ENCODE results near the gene IPO7. TPM values are rescaled to one million over a fixed set of nuclear protein-coding genes. Genes with fewer than 3 reads are reported as not detected.
A peak's percentile ranks its signal among the peaks of the same experiment; 100 is the strongest.

Gene IPO7
- total RNA-seq, 4 donors from 2014 or later, result 126 to 150 (median 136) TPM

DNA sequence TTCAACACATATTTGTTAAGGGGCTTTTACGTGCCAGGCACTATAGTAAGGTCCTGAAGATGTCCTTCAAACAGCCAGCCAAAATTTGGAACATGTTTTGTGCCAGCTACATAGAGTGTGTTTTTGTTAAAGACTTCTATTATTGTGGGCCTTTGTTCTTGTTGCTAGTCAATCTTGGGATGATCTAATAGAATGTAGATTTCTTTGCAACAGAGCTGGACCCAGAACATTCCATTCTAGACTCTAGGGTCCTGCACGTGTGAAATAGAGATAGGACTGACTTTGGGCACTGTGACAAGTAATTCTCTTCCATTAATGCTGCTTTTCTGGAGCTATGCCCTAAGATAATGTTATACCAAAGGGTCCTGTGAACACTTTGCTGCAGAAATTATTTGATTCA is 16.9 kb upstream of the IPO7 start:
- no peak for TF ChIP-seq POLR2AphosphoS5 (IDR thresholded peaks at IDR 0.05)
- no peak for TF ChIP-seq CTCF (IDR thresholded peaks at IDR 0.05)
- no peak for TF ChIP-seq EP300 (IDR thresholded peaks at IDR 0.05)
- no peak for TF ChIP-seq POLR2A (IDR thresholded peaks at IDR 0.05)
- no peak overlapping the region for H3K27ac ChIP-seq
- no peaks in the 10 kb centered on the region for H3K27me3 ChIP-seq
- H3K9me3 ChIP-seq, result no peaks in the 10 kb centered on the region
- ATAC-seq, result no peak
- 26 to 34% methylated on average over 2 of the region's 2 CpGs for WGBS, 2 donors (ENCODE audit: low coverage in 1 of 2)
- H3K36me3 ChIP-seq, result no peaks in the 10 kb centered on the region
- H3K4me3 ChIP-seq, result no peak overlapping the region
- H3K4me1 ChIP-seq, result peaks cover 0 to 21% (median 13%) of the 10 kb centered on the region in 3 donors

GRCh38 chr11:9377036-9377435 is 7.4 kb upstream of the IPO7 start:
- no peaks in the 10 kb centered on the region for H3K9me3 ChIP-seq
- H3K4me3 ChIP-seq, result no peak overlapping the region
- H3K4me1 ChIP-seq, result peaks cover 0 to 18% (median 0%) of the 10 kb centered on the region in 3 donors
- H3K36me3 ChIP-seq, result no peaks in the 10 kb centered on the region
- TF ChIP-seq POLR2A (IDR thresholded peaks at IDR 0.05), result no peak
- TF ChIP-seq POLR2AphosphoS5 (IDR thresholded peaks at IDR 0.05), result no peak
- no peak overlapping the region for H3K27ac ChIP-seq
- ATAC-seq, result no peak
- no peaks in the 10 kb centered on the region for H3K27me3 ChIP-seq
- WGBS, 2 donors (ENCODE audit: low coverage in 1 of 2), result 79% methylated on average over 1 of the region's 1 CpG; no CpG with 5 or more reads in 1 of the 2 donors

DNA sequence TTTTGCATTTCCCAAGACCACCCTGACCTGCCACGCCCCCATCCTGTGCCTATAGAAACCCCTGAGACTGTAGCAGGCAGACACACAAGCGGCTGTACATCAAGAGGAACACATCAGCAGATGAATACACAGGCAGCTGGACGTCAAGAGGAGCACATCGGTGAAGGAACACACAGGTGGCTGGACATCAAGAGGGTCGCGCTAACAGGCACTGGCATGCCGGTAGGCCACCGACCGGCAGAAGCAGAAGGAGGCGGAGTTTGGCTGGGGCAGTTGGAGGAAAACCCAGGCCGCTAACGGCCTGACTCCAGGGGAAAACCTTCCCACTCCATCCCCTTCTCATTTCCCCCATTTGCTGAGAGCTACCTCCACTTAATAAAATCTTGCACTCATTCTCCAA is 5.4 kb upstream of the IPO7 start:
- no peak overlapping the region for H3K4me3 ChIP-seq
- peak overlapping the region in 1 of 4 donors; percentile 12 for H3K27ac ChIP-seq
- no peak for ATAC-seq
- H3K4me1 ChIP-seq, result peaks cover 0 to 27% (median 0%) of the 10 kb centered on the region in 3 donors
- no peaks in the 10 kb centered on the region for H3K27me3 ChIP-seq
- no peak for TF ChIP-seq POLR2AphosphoS5 (IDR thresholded peaks at IDR 0.05)
- no peak for TF ChIP-seq POLR2A (IDR thresholded peaks at IDR 0.05)
- TF ChIP-seq CTCF (IDR thresholded peaks at IDR 0.05), result no peak
- no peak for TF ChIP-seq EP300 (IDR thresholded peaks at IDR 0.05)
- H3K9me3 ChIP-seq, result no peaks in the 10 kb centered on the region
- no peaks in the 10 kb centered on the region for H3K36me3 ChIP-seq
- WGBS, 2 donors (ENCODE audit: low coverage in 1 of 2), result 81 to 88% methylated on average over 3 to 9 of the region's 12 CpGs

DNA sequence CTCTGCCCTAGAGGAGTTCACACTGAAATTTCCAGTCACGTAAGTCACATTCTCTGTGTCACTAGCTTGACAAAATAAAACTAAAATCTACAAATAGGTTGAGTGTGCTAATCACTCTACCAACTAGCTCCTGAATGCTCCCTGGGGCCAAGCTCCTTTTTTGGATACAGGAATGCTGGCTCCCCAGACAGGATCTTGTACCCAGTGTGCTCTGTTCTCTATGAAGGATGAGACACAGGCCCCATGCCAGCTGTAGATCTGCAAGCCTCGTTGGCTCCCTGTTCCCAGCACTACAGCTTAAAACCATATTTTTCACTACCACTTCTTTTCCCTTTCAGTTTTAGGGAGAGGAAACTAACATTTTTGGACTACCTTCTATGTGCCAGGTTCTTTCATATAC is 3.7 kb upstream of the IPO7 start:
- peak overlapping the region; percentile 51 to 79 (median 63) for H3K27ac ChIP-seq
- 33 to 47% methylated on average over 2 of the region's 2 CpGs for WGBS, 2 donors (ENCODE audit: low coverage in 1 of 2)
- peak; percentile 36 for ATAC-seq

GRCh38 chr11:9385327-9385899 is 961 bp downstream of the IPO7 start:
- ATAC-seq, result no peak
- Histone ChIP-seq H3K4me3 (peak overlapping the region; percentile 69 to 82), H3K4me1 (peaks cover 0 to 80% (median 6%) of the 10 kb centered on the region in 3 donors), H3K27ac (peak overlapping the region; percentile 85 to 97 (median 96)), H3K27me3 (no peaks in the 10 kb centered on the region), H3K9me3 (no peaks in the 10 kb centered on the region), H3K36me3 (no peaks in the 10 kb centered on the region)
- WGBS, 2 donors (ENCODE audit: low coverage in 1 of 2), result 0 to 12% methylated on average over 2 to 5 of the region's 10 CpGs
- TF ChIP-seq POLR2A (IDR thresholded peaks at IDR 0.05), result no peak

More for the DNA sequence above, 3.7 kb upstream of the IPO7 start:
- Histone ChIP-seq H3K27me3 (no peaks in the 10 kb centered on the region), H3K36me3 (no peaks in the 10 kb centered on the region), H3K4me3 (no peak overlapping the region), H3K9me3 (no peaks in the 10 kb centered on the region), H3K4me1 (peaks cover 0 to 37% (median 0%) of the 10 kb centered on the region in 3 donors)
- TF ChIP-seq CTCF (IDR thresholded peaks at IDR 0.05), result no peak
- TF ChIP-seq POLR2AphosphoS5 (IDR thresholded peaks at IDR 0.05), result peak; percentile 55

DNA sequence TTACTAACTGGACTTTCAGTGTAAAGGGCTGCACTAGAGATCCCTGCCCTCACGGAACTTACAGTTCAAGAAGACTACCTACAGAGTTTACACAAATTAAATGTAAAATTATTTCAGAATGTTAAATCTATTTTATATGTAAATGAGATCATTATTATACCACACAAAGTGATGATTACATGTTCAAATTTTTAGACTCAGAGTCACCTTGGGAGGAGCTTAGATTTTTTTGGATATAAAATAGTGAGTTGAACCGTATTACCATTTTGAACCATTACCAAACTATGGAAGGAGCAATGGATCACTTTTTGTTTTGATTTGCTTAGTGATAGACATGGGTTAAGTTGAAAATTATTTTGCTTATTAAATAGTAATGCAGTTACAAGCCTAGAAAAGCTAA is 1.6 kb downstream of the IPO7 start:
- H3K36me3 ChIP-seq, result no peaks in the 10 kb centered on the region
- peak overlapping the region in 3 of 4 donors; percentile 25 to 97 (median 96) for H3K27ac ChIP-seq
- WGBS, 2 donors (ENCODE audit: low coverage in 1 of 2), result 35 to 42% methylated on average over 2 of the region's 2 CpGs
- H3K4me1 ChIP-seq, result peaks cover 0 to 82% (median 6%) of the 10 kb centered on the region in 3 donors
- peak overlapping the region in 1 of 2 donors; percentile 82 for H3K4me3 ChIP-seq
- no peak for ATAC-seq
- TF ChIP-seq EP300 (IDR thresholded peaks at IDR 0.05), result no peak
- TF ChIP-seq POLR2AphosphoS5 (IDR thresholded peaks at IDR 0.05), result no peak
- no peak for TF ChIP-seq POLR2A (IDR thresholded peaks at IDR 0.05)
- no peak for TF ChIP-seq CTCF (IDR thresholded peaks at IDR 0.05)
- H3K9me3 ChIP-seq, result no peaks in the 10 kb centered on the region
- H3K27me3 ChIP-seq, result no peaks in the 10 kb centered on the region
